Mucosa of rectum (tissue), 2 donors: ENCODE data around the gene FAM177B.

ENCODE experiments used
- H3K27ac ChIP-seq, 2 donors: one replicate each; pipeline ENCODE4 v1.7.0; 2013; ENCODE audit warnings: inconsistent platforms in 2 of 2, low read depth in 2 of 2, low read length in 2 of 2
- H3K27me3 ChIP-seq, 2 donors: one replicate each; pipeline ENCODE4 v1.7.0; 2013; ENCODE audit warnings: low read length in 2 of 2; ENCODE audit not compliant: control insufficient read depth in 2 of 2, insufficient read depth in 2 of 2
- H3K36me3 ChIP-seq, 2 donors: one replicate each; pipeline ENCODE4 v1.7.0; 2013; ENCODE audit warnings: low read length in 2 of 2; ENCODE audit not compliant: control insufficient read depth in 2 of 2, insufficient read depth in 2 of 2
- H3K4me1 ChIP-seq, 2 donors: one replicate each; pipeline ENCODE4 v1.7.0; 2013; ENCODE audit warnings: low read length in 2 of 2, mild to moderate bottlenecking in 1 of 2; ENCODE audit not compliant: control insufficient read depth in 2 of 2, insufficient read depth in 2 of 2
- H3K4me3 ChIP-seq, 2 donors: one replicate each; pipeline ENCODE4 v1.7.0; 2013; ENCODE audit warnings: low read length in 2 of 2
- H3K9ac ChIP-seq, 2 donors: one replicate each; pipeline ENCODE4 v1.7.0; 2013; ENCODE audit warnings: low read length in 2 of 2, low read depth in 1 of 2, mild to moderate bottlenecking in 1 of 2
- H3K9me3 ChIP-seq, 2 donors: one replicate each; pipeline ENCODE4 v1.7.0; 2013; ENCODE audit warnings: low read length in 2 of 2; ENCODE audit not compliant: control insufficient read depth in 2 of 2
- donor health status: healthy.
- donor health status: Normal muscosa, but diverticular disease.

The FAM177B gene

DNA sequence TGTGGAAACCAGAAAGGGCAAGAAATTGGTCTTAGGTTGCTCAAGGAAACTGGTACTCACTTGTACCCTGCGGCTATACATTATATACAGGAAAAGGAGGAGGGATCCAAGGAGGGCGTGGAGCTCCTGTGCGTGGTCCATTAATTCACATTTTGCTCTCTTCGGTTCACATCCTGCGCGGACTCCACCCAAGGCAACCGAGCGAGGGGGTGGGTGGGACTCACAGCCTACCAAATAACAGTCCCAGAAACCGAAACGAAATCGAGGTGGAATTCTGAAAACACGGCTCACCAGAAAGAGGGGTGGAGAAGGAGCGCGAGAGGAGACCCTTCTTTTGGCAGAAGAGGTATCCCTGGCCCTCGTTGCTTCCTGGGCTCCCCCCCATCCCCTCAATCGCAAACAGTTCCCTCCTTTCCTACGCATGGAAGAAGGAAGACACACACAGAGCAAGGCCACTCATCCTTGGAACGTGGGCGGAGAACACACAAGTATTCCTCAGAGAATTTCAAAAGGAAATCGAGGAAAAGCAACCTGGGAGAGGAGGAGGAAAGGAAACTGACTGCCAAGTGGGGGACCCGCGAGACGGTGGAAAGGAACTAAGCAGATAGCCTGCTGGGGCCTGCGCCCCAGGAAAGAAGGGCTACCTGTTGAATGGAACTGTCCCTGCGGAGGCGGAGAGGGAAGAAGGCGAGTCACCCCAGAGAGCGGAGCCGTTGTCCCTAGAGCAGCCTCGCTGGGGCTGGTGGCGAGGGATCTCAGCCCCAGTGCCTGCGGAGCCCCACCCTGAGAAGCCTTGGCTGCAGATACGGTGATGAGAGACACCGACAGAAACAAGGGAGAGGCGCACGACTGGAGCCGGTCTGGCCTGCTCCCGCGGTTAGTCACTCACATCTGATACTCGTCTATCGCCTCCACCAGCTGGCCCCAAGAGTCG lies 25.4 kb upstream of the FAM177B start:
- Histone ChIP-seq H3K36me3 (peaks cover 0 to 5% of the 10 kb centered on the region in 2 donors), H3K27ac (peak overlapping the region; percentile 98), H3K4me3 (peak overlapping the region; percentile 98 to 99), H3K27me3 (no peaks in the 10 kb centered on the region), H3K4me1 (peaks cover 6 to 8% of the 10 kb centered on the region in 2 donors), H3K9ac (peak overlapping the region; percentile 79 to 82), H3K9me3 (no peaks in the 10 kb centered on the region)

DNA sequence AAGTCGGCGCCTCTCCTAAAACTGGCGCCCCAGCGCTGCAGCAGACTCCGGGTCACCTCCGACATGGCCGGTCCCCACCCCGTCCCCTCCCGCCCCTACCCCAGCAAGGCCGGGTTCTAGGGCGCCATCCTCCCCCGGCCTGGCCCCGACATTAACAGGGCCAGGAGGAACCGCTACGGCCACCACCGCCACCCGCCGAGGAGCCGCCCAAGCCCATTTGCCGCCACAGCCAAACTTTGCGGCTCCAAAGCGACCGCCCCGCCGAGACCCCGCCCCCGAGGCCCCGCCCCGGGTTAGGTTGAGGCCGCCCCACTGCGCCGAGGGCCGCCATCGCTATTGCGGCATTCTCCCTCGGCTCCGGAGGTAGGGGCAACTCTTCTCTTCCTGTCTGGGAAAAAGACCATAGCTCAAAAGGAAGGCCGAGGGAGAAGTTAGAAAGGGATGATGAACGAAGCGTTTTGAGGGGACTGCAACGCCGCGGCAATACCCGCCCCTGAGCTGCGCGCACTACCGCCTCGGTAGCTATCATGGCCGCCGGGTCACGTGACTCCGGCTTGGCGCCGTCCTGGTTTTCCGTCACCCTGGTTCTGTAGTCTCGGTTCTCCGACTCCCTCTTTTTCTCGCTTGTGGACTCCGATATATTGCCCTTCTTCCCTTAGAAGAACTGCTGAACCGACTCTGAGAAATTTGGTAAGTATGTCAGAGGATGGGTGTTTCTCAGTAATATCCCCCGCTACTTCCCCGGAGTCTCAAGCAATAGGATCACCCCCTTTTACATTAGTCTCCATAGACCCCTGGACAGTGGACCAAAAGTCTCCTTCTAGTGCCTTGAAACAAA lies 24.5 kb upstream of the FAM177B start, which contains the start of the genes AIDA and BROX:
TSS of gene AIDA (minus strand) at position 239 of the 838 bp plus-strand sequence. CDS start at position 65, 174 bp downstream.
TSS of gene BROX (plus strand) at position 312 of the 838 bp plus-strand sequence. CDS start 3,136 bp downstream, outside the sequence.
- peak within 1 kb of the TSS; percentile 94 to 97 for H3K9ac ChIP-seq
- H3K4me3 ChIP-seq = peak within 1 kb of the TSS; percentile 98 to 99
- peaks cover 0 to 13% of the 10 kb centered on the region in 2 donors for H3K36me3 ChIP-seq
- H3K27ac ChIP-seq = peak within 1 kb of the TSS; percentile 98
- peaks cover 6 to 8% of the 10 kb centered on the region in 2 donors for H3K4me1 ChIP-seq
- H3K27me3 ChIP-seq = no peaks in the 10 kb centered on the region
- no peaks in the 10 kb centered on the region for H3K9me3 ChIP-seq

DNA sequence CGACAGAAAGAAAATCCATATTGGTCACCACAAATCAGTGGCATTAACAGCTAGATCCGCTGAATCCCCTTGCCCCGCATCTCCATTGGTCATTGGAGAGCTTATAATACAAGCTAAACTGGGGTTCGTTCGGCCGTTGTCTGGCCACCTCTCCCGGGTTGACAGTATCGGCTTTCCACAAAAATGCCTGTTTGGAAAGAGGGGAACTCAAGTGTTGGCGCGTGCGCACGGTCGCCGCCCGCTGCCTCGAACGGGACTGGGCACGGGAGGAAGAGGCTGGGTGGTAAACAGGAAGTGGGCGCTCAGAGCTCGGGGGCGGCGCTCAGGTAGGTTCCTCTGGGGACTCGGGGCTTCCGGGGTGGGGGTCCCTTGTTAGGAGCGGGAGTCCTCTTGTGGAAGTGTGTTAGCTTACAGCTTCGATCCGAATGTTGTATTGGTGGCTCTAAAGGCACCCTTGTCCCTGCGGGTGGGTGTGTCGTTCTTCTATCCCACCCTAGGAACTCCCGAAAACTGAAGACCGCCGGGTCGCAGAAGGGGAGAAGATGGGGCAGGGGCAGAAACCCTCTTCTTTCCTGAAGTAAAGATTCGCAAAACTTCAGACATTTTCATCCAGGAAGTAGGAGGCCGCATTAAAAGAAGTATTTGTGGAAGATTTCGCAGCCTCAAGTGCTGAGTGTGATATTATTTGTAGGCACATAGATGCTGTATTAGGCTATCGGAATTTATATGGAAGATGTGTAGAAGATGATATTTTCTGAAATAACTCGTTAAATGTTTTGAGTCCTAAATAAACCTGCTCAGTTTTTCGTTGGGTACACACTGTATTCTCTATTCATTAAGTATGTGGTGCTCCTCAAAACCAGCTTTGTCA lies 23.7 kb upstream of the FAM177B start:
- Histone ChIP-seq H3K27ac (peak overlapping the region; percentile 98), H3K9ac (peak overlapping the region; percentile 94 to 97), H3K36me3 (peaks cover 3 to 17% of the 10 kb centered on the region in 2 donors), H3K4me1 (peaks cover 6 to 8% of the 10 kb centered on the region in 2 donors), H3K9me3 (no peaks in the 10 kb centered on the region), H3K27me3 (no peaks in the 10 kb centered on the region), H3K4me3 (peak overlapping the region; percentile 98 to 99)

DNA sequence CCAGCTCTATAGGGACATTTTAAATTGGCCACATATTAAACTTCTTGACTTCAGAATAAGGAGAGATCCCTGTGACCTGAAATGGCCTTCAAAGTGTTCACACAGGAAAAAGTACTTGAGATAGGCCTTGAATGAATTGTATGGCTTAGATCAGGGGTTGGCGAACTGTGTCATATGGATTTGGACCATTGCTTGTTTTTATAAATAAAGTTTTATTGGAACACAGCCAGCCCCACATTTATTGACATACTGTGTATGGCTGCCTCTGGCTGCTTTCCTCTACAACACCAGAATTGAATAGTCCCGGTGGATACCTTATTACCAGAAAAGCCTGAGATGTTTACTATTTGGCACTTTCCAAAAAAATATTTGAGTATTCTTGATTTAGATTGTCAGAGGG lies 20.6 kb upstream of the FAM177B start:
- H3K9ac ChIP-seq = no peak overlapping the region
- no peak overlapping the region for H3K4me3 ChIP-seq
- H3K9me3 ChIP-seq = no peaks in the 10 kb centered on the region
- H3K36me3 ChIP-seq = peaks cover 29 to 37% of the 10 kb centered on the region in 2 donors
- H3K27ac ChIP-seq = no peak overlapping the region
- H3K27me3 ChIP-seq = no peaks in the 10 kb centered on the region
- peaks cover 2 to 3% of the 10 kb centered on the region in 2 donors for H3K4me1 ChIP-seq

DNA sequence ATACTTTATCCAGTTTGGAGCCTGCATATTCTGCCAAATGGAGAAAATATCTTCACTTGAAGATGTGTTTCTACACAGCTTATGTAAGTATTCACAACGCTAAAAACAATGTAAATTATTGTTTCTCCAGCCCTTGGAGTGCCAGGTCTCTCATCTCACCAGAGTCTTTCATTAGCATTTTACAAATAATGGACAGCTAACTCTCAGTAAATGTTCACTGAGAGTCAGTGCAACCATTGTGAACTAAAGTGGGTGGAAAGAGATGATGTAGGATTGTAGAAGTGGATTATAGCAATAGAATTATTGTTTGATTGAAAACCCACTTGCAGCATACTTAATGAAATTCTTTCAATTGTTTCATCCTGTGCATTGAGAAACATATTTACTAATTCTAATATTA lies 8.3 kb upstream of the FAM177B start:
- H3K36me3 ChIP-seq = peaks cover 78 to 83% of the 10 kb centered on the region in 2 donors
- no peak overlapping the region for H3K4me3 ChIP-seq
- H3K27ac ChIP-seq = no peak overlapping the region

DNA sequence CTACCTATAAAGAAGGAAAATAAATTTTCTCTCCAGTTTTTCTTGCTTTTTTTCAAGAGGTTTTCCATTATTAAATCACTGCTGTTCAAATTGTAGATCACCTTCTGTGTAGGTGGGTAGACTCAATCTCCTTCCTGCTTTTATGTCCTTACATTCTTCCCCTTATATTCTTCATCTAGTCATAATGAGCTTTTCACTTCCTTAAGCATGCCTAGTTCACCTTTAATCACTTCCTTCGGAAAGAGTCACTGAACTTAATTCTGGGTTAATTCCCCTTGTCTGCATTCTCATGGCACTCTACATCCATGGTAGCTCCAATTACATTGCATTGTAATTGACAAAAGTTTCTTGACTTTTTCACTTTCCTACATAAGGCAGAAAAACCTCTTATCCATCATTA lies 6.1 kb upstream of the FAM177B start:
- no peaks in the 10 kb centered on the region for H3K9me3 ChIP-seq
- no peaks in the 10 kb centered on the region for H3K4me1 ChIP-seq
- peaks cover 77 to 85% of the 10 kb centered on the region in 2 donors for H3K36me3 ChIP-seq
- no peak overlapping the region for H3K9ac ChIP-seq
- H3K27me3 ChIP-seq = no peaks in the 10 kb centered on the region
- no peak overlapping the region for H3K4me3 ChIP-seq
- no peak overlapping the region for H3K27ac ChIP-seq

More for the DNA sequence above, 8.3 kb upstream of the FAM177B start:
- H3K4me1 ChIP-seq = no peaks in the 10 kb centered on the region
- no peak overlapping the region for H3K9ac ChIP-seq
- no peaks in the 10 kb centered on the region for H3K27me3 ChIP-seq
- H3K9me3 ChIP-seq = no peaks in the 10 kb centered on the region

DNA sequence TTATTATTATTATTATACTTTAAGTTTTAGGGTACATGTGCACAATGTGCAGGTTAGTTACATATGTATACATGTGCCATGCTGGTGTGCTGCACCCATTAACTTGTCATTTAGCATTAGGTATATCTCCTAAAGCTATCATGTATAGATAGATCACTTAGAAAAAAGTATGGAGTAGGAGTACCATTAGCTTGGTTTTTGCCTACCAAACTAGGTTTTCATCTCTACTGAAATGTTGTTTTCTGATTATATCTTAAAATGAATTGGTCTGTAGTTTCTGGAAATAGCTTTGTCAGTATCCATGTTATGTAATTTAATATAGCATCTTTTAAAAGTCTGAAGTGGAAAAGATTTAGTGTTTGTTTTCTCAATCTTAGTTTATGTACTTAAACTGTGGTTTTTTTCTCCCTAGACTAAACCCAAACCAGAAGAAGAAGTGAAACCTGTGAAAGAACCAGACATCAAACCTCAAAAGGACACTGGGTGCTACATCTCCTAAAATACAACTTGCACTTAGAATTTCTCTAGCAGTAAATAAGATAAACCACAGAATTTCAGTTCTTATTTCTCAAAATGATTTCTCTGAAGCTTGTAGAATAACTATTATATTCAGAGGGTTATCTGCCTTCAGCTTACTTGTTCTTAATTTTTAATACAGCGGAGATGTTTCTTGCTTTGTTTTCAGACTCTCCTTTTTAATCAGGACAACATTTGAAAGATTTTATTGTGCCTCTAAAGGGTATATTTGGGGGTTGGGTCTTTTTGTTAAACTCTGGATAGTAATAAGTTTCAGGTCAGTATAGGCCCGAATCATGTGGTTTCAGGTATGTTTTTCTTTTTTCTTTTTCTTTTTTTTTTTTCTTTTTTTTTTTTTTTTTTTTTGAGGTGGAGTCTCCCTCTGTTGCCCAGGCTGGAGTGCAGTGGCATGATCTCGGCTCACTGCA lies 4.5 kb upstream of the FAM177B start:
- Histone ChIP-seq H3K9ac (no peak overlapping the region), H3K9me3 (no peaks in the 10 kb centered on the region), H3K27ac (no peak overlapping the region), H3K36me3 (peaks cover 71 to 74% of the 10 kb centered on the region in 2 donors), H3K4me1 (no peaks in the 10 kb centered on the region), H3K4me3 (no peak overlapping the region), H3K27me3 (no peaks in the 10 kb centered on the region)

DNA sequence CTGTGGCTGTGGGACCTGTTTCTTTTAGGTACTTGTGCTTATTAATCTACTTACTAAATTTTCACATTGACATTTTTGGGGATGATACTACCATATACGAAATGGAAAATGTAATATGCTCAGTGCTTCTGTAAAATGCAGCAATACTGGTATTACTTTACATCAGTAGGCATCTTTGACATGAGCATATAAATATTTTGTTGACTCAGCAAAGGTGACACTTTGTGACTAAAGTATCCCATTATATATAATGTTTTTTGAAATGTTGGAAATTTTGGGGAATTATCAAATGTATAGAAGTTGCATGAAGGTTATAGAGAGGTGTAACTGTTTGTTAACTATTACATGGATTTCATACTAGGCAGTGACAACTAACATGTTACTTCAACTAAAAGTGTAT lies 2.3 kb upstream of the FAM177B start:
- Histone ChIP-seq H3K36me3 (peaks cover 52 to 56% of the 10 kb centered on the region in 2 donors), H3K4me3 (no peak overlapping the region)

More for the DNA sequence above, 2.3 kb upstream of the FAM177B start:
- no peak overlapping the region for H3K27ac ChIP-seq
- H3K4me1 ChIP-seq = no peaks in the 10 kb centered on the region
- no peaks in the 10 kb centered on the region for H3K27me3 ChIP-seq
- no peak overlapping the region for H3K9ac ChIP-seq
- no peaks in the 10 kb centered on the region for H3K9me3 ChIP-seq
